ENCODE results near the gene CNIH2. TPM values are rescaled to one million over a fixed set of nuclear protein-coding genes. Genes with fewer than 3 reads are reported as not detected.
A peak's percentile ranks its signal among the peaks of the same experiment; 100 is the strongest.
"Not testable (repeated sequence)": the region's sequence is repeated elsewhere in the genome, so short reads cannot be mapped to it uniquely, and the experiment has no call there.

Gene CNIH2
- total RNA-seq, 1 experiment from 2014 or later = 5.8 TPM

- Histone ChIP-seq H3K4me1 (peaks cover 11% of the 10 kb centered on the region), H3K36me3 (no peaks in the 10 kb centered on the region), H3K27me3 (no peaks in the 10 kb centered on the region; the same call in 1 of the 2 replicates), H3K9me3 (replicated peaks) (no peaks in the 10 kb centered on the region), H3K27ac (peak within 1 kb of the TSS; percentile 56; the same call in 1 of the 2 replicates), H3K4me3 (peak within 1 kb of the TSS; percentile 47)
- DNase-seq = peak; percentile 69 to 70
These were observed 38.9 kb downstream of the CNIH2 start, which contains the start of gene CD248 for GRCh38 chr11:66316849-66317251. TSS of gene CD248 (minus strand) at chr11:66317044. CDS start at chr11:66317027, 17 bp downstream.

DNA sequence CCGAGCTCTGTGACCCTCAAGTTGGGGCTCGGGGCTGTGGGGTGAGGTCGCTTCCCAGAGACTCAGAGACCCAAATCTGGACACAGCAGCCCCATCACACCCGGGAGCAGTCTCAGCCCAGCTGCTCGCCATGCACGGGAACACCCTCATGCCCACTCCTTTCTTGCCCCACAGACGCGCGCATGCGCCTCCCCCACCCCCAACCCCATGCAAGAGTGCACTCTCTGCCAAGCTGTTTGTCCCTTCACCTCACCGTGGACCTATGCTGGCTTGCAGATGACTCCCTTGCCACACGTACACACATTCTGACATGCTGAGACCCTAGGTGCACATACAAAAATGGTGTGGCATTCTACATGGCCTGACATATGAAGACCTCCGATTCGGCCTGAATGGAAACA lies 39.3 kb downstream of the CNIH2 start:
- H3K36me3 ChIP-seq = no peaks in the 10 kb centered on the region
- H3K27me3 ChIP-seq = no peaks in the 10 kb centered on the region; the same call in 1 of the 2 replicates
- no peaks in the 10 kb centered on the region for H3K9me3 ChIP-seq (replicated peaks)
- H3K4me3 ChIP-seq = peak overlapping the region; percentile 47
- peak; percentile 70 to 73 for DNase-seq
- H3K27ac ChIP-seq = peak overlapping the region; percentile 56; the same call in 1 of the 2 replicates
- H3K4me1 ChIP-seq = peaks cover 11% of the 10 kb centered on the region

DNA sequence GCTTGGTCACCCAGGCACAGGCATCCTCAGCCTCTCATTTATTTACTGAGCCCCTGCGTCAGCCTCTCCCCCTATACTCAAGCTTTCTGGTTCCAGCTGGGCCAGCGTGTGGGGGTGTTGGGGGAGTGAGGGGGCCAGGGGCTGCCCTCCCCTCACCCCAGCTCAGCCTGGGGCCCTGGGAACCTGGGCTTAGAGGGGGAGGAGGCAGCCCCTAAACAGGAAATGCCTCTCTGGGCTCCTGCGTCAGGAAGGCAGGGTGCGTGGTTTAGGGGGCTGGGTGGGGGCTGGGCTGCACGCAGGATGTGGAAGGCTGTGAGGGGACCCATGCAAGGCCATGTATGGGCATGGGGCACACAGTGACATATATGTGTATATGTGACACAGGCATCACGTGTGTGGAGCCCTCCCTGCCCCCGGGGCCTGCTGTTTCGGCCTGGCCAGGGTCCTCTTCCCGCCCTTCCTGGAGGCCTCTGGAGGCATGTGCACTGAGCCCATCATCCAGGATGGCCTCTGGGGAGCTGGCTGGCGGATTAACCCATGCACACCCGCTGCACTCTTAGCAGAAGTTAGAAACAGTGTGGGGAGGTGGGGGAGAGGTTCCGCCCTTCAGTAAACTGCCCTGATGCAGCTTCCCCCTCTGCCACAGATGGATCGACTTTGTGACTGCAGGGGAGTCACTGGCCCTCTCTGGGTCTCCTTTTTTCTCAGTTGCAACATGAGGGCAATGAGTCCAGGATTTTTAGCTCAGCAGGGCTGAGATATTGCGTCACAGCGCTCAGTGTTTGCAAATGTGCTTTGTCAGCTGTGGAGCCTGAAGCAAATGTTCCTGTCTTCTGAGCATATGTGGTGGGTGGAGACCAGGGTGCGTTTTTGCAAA lies 40.0 kb downstream of the CNIH2 start:
- H3K4me1 ChIP-seq = peaks cover 11% of the 10 kb centered on the region
- no peaks in the 10 kb centered on the region for H3K36me3 ChIP-seq
- peak; percentile 60 to 64 for DNase-seq
- H3K4me3 ChIP-seq = peak overlapping the region; percentile 47
- H3K9me3 ChIP-seq (replicated peaks) = no peaks in the 10 kb centered on the region
- H3K27me3 ChIP-seq = no peaks in the 10 kb centered on the region; the same call in 1 of the 2 replicates
- peak overlapping the region; percentile 56; the same call in 1 of the 2 replicates for H3K27ac ChIP-seq

- Histone ChIP-seq H3K27me3 (no peaks in the 10 kb centered on the region; the same call in 1 of the 2 replicates), H3K4me1 (peaks cover 11% of the 10 kb centered on the region), H3K4me3 (no peak overlapping the region), H3K9me3 (replicated peaks) (no peaks in the 10 kb centered on the region), H3K36me3 (no peaks in the 10 kb centered on the region), H3K27ac (no peak overlapping the region; the same call in 1 of the 2 replicates)
- DNase-seq = no peak
These were observed 40.6 kb downstream of the CNIH2 start for GRCh38 chr11:66318600-66318970.

DNA sequence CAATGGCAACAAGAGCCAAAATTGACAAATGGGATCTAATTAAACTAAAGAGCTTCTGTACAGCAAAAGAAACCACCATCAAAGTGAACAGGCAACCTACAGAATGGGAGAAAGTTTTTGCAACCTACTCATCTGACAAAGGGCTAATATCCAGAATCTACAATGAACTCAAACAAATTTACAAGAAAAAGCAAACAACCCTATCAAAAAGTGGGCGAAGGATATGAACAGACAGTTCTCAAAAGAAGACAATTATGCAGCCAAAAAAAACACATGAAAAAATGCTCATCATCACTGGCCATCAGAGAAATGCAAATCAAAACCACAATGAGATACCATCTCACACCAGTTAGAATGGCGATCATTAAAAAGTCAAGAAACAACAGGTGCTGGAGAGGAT lies 42.3 kb downstream of the CNIH2 start:
- H3K4me1 ChIP-seq = peaks cover 11% of the 10 kb centered on the region
- not testable (repeated sequence) for DNase-seq; H3K36me3 ChIP-seq; H3K27ac ChIP-seq; H3K27me3 ChIP-seq; H3K9me3 ChIP-seq (replicated peaks); H3K4me3 ChIP-seq

- not testable (repeated sequence) for H3K9me3 ChIP-seq (replicated peaks); DNase-seq; H3K27ac ChIP-seq; H3K4me3 ChIP-seq; H3K36me3 ChIP-seq; H3K27me3 ChIP-seq
- H3K4me1 ChIP-seq = peaks cover 11% of the 10 kb centered on the region
These were observed 42.8 kb downstream of the CNIH2 start for GRCh38 chr11:66320748-66321147.

- Histone ChIP-seq H3K9me3 (replicated peaks) (no peaks in the 10 kb centered on the region), H3K36me3 (no peaks in the 10 kb centered on the region), H3K4me1 (peaks cover 13% of the 10 kb centered on the region), H3K4me3 (no peak overlapping the region), H3K27me3 (no peaks in the 10 kb centered on the region), H3K27ac (no peak overlapping the region)
- no peak for DNase-seq
These were observed 43.6 kb downstream of the CNIH2 start for GRCh38 chr11:66321606-66322005.

DNA sequence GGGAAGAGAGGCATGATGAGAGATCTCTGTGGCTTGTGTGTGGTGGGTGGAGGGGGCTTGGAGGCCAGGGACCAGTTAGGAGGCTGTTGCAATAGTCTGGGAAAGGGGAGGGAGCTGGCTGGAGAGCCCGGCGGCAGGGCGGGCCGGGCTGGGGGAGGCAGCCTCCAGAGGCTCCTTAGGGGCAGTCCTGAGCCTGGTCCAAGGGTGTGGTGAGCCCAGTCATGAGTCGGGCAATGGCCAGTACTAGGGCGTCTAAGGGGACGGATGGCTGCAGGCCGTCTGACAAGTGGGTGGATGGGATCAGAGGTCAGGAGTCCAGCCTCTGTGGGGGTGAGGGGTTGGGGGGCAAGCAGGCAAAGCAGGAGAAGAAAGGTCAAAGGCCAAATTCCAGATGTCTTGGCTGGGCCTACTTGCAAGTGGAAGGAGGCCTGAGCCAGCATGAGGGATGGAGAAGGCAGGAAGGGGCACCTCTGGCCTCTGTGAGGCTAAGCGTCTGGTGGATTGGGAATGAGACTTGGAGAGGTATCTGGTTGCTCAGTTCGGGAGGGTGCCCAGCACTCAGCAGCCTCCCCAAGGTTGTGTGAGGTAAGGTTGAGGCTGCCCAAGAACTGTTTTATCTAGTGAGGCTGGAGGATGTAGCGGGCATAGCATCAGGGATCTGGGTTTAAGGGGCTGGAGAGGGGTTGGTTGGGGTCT lies 44.9 kb downstream of the CNIH2 start:
- H3K36me3 ChIP-seq = no peaks in the 10 kb centered on the region
- H3K27ac ChIP-seq = no peak overlapping the region
- no peak for DNase-seq
- H3K27me3 ChIP-seq = no peaks in the 10 kb centered on the region
- H3K4me3 ChIP-seq = no peak overlapping the region
- no peaks in the 10 kb centered on the region for H3K9me3 ChIP-seq (replicated peaks)
- H3K4me1 ChIP-seq = peaks cover 15% of the 10 kb centered on the region

DNA sequence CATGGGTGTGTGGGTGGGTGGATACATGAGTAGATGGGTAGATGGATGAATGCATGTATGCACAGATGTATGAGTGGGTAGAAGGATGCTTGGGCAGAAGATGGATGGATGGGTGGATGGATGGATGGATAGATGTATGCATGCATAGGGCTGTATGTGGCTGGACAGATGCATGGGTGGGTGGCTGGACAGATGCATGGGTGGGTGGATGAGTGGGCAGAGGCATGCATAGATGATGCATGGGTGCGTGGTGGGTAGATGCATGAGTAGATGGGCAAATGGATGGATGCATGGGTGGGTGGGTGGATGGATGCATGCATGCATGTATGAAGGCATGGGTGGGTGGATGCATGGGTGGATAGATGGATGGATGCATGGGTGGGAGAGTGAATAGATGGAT lies 45.7 kb downstream of the CNIH2 start:
- no peaks in the 10 kb centered on the region for H3K9me3 ChIP-seq (replicated peaks)
- DNase-seq = no peak
- H3K27ac ChIP-seq = no peak overlapping the region
- H3K27me3 ChIP-seq = no peaks in the 10 kb centered on the region
- no peak overlapping the region for H3K4me3 ChIP-seq
- peaks cover 8% of the 10 kb centered on the region; the same call in 1 of the 2 replicates for H3K4me1 ChIP-seq
- no peaks in the 10 kb centered on the region for H3K36me3 ChIP-seq

GRCh38 chr11:66324664-66325063 lies 46.7 kb downstream of the CNIH2 start:
- H3K9me3 ChIP-seq (replicated peaks) = no peaks in the 10 kb centered on the region
- no peak overlapping the region for H3K4me3 ChIP-seq
- H3K27me3 ChIP-seq = no peaks in the 10 kb centered on the region
- H3K27ac ChIP-seq = no peak overlapping the region
- H3K36me3 ChIP-seq = no peaks in the 10 kb centered on the region
- H3K4me1 ChIP-seq = peaks cover 7% of the 10 kb centered on the region; the same call in 1 of the 2 replicates
- DNase-seq = no peak

DNA sequence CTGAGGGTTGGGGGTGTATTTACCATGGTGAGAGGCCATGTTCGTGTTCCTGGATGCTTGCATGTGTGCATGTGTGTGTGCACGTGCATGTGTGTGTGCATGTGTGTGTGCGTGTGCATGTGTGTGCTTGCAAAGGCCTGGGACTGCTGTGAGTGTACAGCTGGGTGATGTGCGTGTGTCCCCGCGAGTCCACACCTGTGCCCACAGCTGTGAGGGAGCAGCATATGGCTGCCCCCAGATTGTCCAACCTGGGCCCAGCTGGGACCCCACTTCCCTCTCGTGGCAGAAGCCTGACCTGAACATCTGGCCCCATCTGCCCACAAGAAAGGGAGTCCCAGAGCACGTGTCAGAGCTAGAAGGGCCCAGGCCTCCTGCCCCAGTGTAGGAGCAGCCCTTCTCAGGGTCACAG lies 47.3 kb downstream of the CNIH2 start:
- Histone ChIP-seq H3K27me3 (no peaks in the 10 kb centered on the region), H3K9me3 (replicated peaks) (no peaks in the 10 kb centered on the region), H3K27ac (no peak overlapping the region), H3K4me1 (peaks cover 7% of the 10 kb centered on the region; the same call in 1 of the 2 replicates), H3K4me3 (no peak overlapping the region), H3K36me3 (no peaks in the 10 kb centered on the region)
- DNase-seq = no peak

GRCh38 chr11:66326261-66327111 lies 48.5 kb downstream of the CNIH2 start:
- Histone ChIP-seq H3K27me3 (no peaks in the 10 kb centered on the region), H3K4me1 (peaks cover 7% of the 10 kb centered on the region; the same call in 1 of the 2 replicates), H3K36me3 (no peaks in the 10 kb centered on the region), H3K27ac (no peak overlapping the region; the same call in 1 of the 2 replicates), H3K4me3 (no peak overlapping the region), H3K9me3 (replicated peaks) (no peaks in the 10 kb centered on the region)
- DNase-seq = no peak

DNA sequence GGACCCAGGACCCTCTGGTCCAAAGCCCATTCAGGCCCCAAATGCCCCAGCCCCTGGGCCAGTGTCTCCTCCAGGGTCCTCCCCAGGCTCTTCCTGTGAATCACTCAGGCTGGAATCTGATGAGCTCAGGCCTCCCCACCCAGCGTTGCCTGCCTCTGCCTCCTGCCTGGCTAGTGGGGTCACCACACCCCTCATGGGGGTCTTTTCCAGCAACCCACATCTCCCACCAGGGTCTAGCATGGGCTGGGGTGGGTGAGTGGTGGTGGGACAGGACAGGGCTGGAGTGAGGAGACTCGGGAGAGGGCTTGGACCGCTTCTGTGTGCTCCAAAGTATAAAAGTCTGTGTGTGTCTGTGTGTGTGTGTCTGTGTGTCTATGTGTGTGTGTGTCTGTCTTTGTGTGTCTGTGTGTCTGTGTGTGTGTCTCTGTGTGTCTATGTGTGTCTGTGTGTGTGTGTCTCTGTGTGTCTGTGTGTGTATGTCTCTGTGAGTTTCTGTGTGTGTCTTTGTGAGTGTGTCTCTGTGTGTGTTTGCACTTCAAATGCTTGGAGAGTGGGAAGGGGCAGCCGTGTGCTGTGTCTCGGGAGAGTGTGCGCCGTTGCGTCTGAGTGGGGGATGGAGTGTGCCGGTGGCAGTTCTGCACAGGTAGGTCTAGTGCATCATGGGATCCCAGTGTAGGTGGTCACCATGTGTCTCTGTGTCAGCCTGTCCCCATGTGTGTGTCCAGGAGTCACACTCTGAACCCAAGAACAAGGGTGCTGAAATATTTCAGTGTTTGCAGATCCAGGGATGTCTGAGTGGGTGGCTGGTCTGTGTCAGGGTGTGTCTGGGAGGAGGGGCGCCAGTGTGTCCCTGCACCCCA lies 49.4 kb downstream of the CNIH2 start:
- Histone ChIP-seq H3K9me3 (replicated peaks) (no peaks in the 10 kb centered on the region), H3K27me3 (no peaks in the 10 kb centered on the region), H3K4me3 (no peak overlapping the region), H3K36me3 (no peaks in the 10 kb centered on the region), H3K4me1 (peaks cover 7% of the 10 kb centered on the region; the same call in 1 of the 2 replicates), H3K27ac (no peak overlapping the region; the same call in 1 of the 2 replicates)
- DNase-seq = no peak

DNA sequence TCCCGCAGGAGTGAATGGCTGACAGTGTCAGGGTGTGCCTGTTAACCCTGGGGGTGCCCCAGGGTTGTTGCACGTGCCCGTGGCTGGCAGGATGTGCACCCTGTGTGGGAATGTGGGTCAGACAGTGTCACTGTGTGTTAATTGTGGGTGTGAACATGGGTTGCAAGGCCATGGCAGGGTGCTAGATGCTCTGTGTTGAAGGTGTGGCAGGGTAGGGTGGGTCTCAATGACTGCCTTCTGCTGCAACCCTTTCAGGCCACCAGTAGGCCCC lies 50.0 kb downstream of the CNIH2 start:
- no peaks in the 10 kb centered on the region for H3K36me3 ChIP-seq
- no peaks in the 10 kb centered on the region for H3K9me3 ChIP-seq (replicated peaks)
- H3K4me3 ChIP-seq = no peak overlapping the region
- H3K27me3 ChIP-seq = no peaks in the 10 kb centered on the region
- H3K4me1 ChIP-seq = peaks cover 7% of the 10 kb centered on the region; the same call in 1 of the 2 replicates
- H3K27ac ChIP-seq = no peak overlapping the region
- no peak for DNase-seq

Data from SJCRH30 (cell line).